GM19468 (cell line): ENCODE measurements around the gene OPCML.

Experiments used
- ATAC-seq: cut with Tn5 transposase; IDR thresholded peaks from one replicate; pipeline ENCODE4 v1.9.1; 2021; ENCODE audit warnings: mild to moderate bottlenecking, moderate library complexity, moderate number of reproducible peaks; ENCODE audit not compliant: unreplicated experiment; ENCODE audit errors: extremely low read depth

Gene OPCML

GRCh38 chr11:133506023-133506422 lies 26.3 kb downstream of the OPCML start:
- no peak for ATAC-seq

- no peak for ATAC-seq
These were observed 27.4 kb downstream of the OPCML start for GRCh38 chr11:133504906-133505305.

- no peak for ATAC-seq
These were observed 28.5 kb downstream of the OPCML start for GRCh38 chr11:133503776-133504175.

- ATAC-seq: no peak
These were observed 29.1 kb downstream of the OPCML start for GRCh38 chr11:133503236-133503635.

- ATAC-seq: no peak
These were observed 30.4 kb downstream of the OPCML start for GRCh38 chr11:133501643-133502539.

GRCh38 chr11:133500936-133501335 lies 31.4 kb downstream of the OPCML start:
- no peak for ATAC-seq

GRCh38 chr11:133500435-133500834 lies 31.9 kb downstream of the OPCML start:
- no peak for ATAC-seq

- no peak for ATAC-seq
These were observed 33.3 kb downstream of the OPCML start for GRCh38 chr11:133498969-133499368.

- no peak for ATAC-seq
These were observed 34.7 kb downstream of the OPCML start for GRCh38 chr11:133497477-133498140.

- no peak for ATAC-seq
These were observed 39.4 kb downstream of the OPCML start for GRCh38 chr11:133492895-133493294.

GRCh38 chr11:133491680-133492383 lies 40.5 kb downstream of the OPCML start:
- no peak for ATAC-seq

GRCh38 chr11:133480722-133481121 lies 51.6 kb downstream of the OPCML start:
- no peak for ATAC-seq

- no peak for ATAC-seq
These were observed 53.1 kb downstream of the OPCML start for GRCh38 chr11:133479209-133479608.

- ATAC-seq: no peak
These were observed 55.1 kb downstream of the OPCML start for GRCh38 chr11:133477251-133477625.

GRCh38 chr11:133476570-133477250 lies 55.6 kb downstream of the OPCML start:
- ATAC-seq: no peak

- ATAC-seq: no peak
These were observed 57.8 kb downstream of the OPCML start for GRCh38 chr11:133474461-133474860.

- no peak for ATAC-seq
These were observed 64.6 kb downstream of the OPCML start for GRCh38 chr11:133467686-133468085.

GRCh38 chr11:133443206-133443747 lies 89.0 kb downstream of the OPCML start:
- ATAC-seq: no peak

- no peak for ATAC-seq
These were observed 90.2 kb downstream of the OPCML start for GRCh38 chr11:133441964-133442660.

GRCh38 chr11:133425992-133426391 lies 106.3 kb downstream of the OPCML start:
- no peak for ATAC-seq
